Fibroblast of skin of left biceps (primary cell): ENCODE measurements around the gene MAGI1.

ENCODE experiments used
- DNase-seq, 2 experiments: peaks; one replicate each; pipeline ENCODE4 v3.0.0-alpha.2; 2013; ENCODE audit warnings: low read depth in 2 of 2

The MAGI1 gene

GRCh38 chr3:65356331-65357248 lies 682.1 kb downstream of the MAGI1 start:
- DNase-seq, result no peak

GRCh38 chr3:65354880-65355279 lies 683.8 kb downstream of the MAGI1 start:
- no peak for DNase-seq

GRCh38 chr3:65352951-65353350 lies 685.8 kb downstream of the MAGI1 start:
- DNase-seq, result no peak

GRCh38 chr3:65351753-65352152 lies 687.0 kb downstream of the MAGI1 start:
- DNase-seq, result no peak

GRCh38 chr3:65350801-65351476 lies 687.8 kb downstream of the MAGI1 start:
- DNase-seq, result no peak

GRCh38 chr3:65348398-65348995 lies 690.2 kb downstream of the MAGI1 start:
- peak; percentile 24 to 25 for DNase-seq

GRCh38 chr3:65347166-65347565 lies 691.6 kb downstream of the MAGI1 start:
- no peak for DNase-seq

GRCh38 chr3:65344846-65345245 lies 693.9 kb downstream of the MAGI1 start:
- DNase-seq, result no peak

GRCh38 chr3:65344444-65344843 lies 694.3 kb downstream of the MAGI1 start:
- no peak for DNase-seq

GRCh38 chr3:65343736-65344135 lies 695.0 kb downstream of the MAGI1 start:
- no peak for DNase-seq

GRCh38 chr3:65343026-65343425 lies 695.7 kb downstream of the MAGI1 start:
- DNase-seq, result no peak

- DNase-seq, result no peak
These were observed 696.5 kb downstream of the MAGI1 start for GRCh38 chr3:65342084-65342683.

GRCh38 chr3:65339192-65339740 lies 699.5 kb downstream of the MAGI1 start:
- DNase-seq, result no peak

GRCh38 chr3:65338571-65338970 lies 700.1 kb downstream of the MAGI1 start:
- DNase-seq, result no peak

GRCh38 chr3:65335587-65335986 lies 703.1 kb downstream of the MAGI1 start:
- DNase-seq, result no peak

- no peak for DNase-seq
These were observed 704.6 kb downstream of the MAGI1 start for GRCh38 chr3:65334045-65334665.

- DNase-seq, result no peak
These were observed 707.0 kb downstream of the MAGI1 start for GRCh38 chr3:65331730-65332129.

- no peak for DNase-seq
These were observed 708.6 kb downstream of the MAGI1 start for GRCh38 chr3:65330072-65330471.

GRCh38 chr3:65328148-65328547 lies 710.6 kb downstream of the MAGI1 start:
- no peak for DNase-seq

- no peak for DNase-seq
These were observed 712.1 kb downstream of the MAGI1 start for GRCh38 chr3:65326574-65326973.

- DNase-seq, result no peak
These were observed 715.8 kb downstream of the MAGI1 start for GRCh38 chr3:65322910-65323309.
